ENCODE data around the gene RMC1. TPM values are rescaled to one million over a fixed set of nuclear protein-coding genes. Genes with fewer than 3 reads are reported as not detected.
A peak's percentile ranks its signal among the peaks of the same experiment; 100 is the strongest.

RMC1 gene
- total RNA-seq (10 to 100 TPM; 11.8 to 21.6 (median 17.4) TPM), polyA plus RNA-seq (10 to 100 TPM; 19.8 to 38.1 (median 27.9) TPM)

GRCh38 chr18:23503038-23503962 is at the start of gene RMC1:
Gene RMC1 (plus strand): TSS chr18:23503511. CDS start chr18:23503619, 108 bp downstream.
- Histone ChIP-seq H3K4me3 (peak within 1 kb of the TSS; percentile 66 to 100 (median 98)), H3K27ac (peak within 1 kb of the TSS; percentile 89 to 96 (median 94)), H3K9me3 (no peaks in the 10 kb centered on the region), H3K4me1 (peaks cover 0 to 29% (median 24%) of the 10 kb centered on the region in 4 donors), H3K27me3 (no peaks in the 10 kb centered on the region), H3K36me3 (peaks cover 0 to 6% (median 3%) of the 10 kb centered on the region in 4 donors)
- WGBS, 2 donors = 0% methylated on average over 110 of the region's 110 CpGs
- TF ChIP-seq CTCF (IDR thresholded peaks at IDR 0.05) = no peak
- peak; percentile 70 to 91 for TF ChIP-seq POLR2A (IDR thresholded peaks at IDR 0.05)
- TF ChIP-seq POLR2AphosphoS5 (IDR thresholded peaks at IDR 0.05) = peak; percentile 77 to 92 (median 82)
- peak; percentile 98 for DNase-seq
- intact Hi-C loops (cut with DNase I) = loop anchor here (2.0 to 10.0 kb wide), 5 partner anchors 50 to 366 kb away; partner anchors contain the start of genes CABLES1, NPC1 and RIOK3

DNA sequence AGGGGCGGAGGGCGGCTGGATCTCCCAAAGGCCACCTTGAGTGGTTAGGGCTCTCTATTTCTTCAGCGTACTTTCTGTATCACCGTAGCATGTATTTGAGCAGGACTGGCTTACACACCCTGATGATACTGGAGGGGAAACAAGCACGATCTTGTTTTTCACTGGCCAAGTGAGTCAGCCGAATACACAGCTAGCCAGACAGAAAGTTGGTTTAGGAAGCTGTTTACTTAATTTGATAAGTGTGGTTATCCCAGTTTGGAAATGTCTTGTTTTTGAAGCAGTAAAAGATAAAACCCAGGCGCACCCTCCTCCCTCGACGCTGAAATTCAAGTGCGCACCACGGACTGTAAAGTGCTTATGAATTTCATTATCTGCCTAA is 49.6 kb upstream of the RMC1 start:
- H3K27me3 ChIP-seq = no peaks in the 10 kb centered on the region
- H3K27ac ChIP-seq = peak overlapping the region; percentile 89 to 97 (median 93)
- DNase-seq = no peak
- TF ChIP-seq POLR2AphosphoS5 (IDR thresholded peaks at IDR 0.05) (peak in 1 of 4 donors; percentile 3), POLR2A (IDR thresholded peaks at IDR 0.05) (no peak), CTCF (IDR thresholded peaks at IDR 0.05) (no peak)
- H3K4me3 ChIP-seq = peak overlapping the region; percentile 75 to 96 (median 78)
- no peaks in the 10 kb centered on the region for H3K36me3 ChIP-seq
- 1 to 2% methylated on average over 11 of the region's 11 CpGs for WGBS, 2 donors
- H3K4me1 ChIP-seq = peaks cover 0 to 47% (median 41%) of the 10 kb centered on the region in 4 donors
- intact Hi-C loops (cut with DNase I) = loop anchor here (2.0 to 5.0 kb wide), 3 partner anchors 49 to 521 kb away; partner anchors contain the start of genes NPC1, RBBP8 and RMC1
- H3K9me3 ChIP-seq = no peaks in the 10 kb centered on the region

DNA sequence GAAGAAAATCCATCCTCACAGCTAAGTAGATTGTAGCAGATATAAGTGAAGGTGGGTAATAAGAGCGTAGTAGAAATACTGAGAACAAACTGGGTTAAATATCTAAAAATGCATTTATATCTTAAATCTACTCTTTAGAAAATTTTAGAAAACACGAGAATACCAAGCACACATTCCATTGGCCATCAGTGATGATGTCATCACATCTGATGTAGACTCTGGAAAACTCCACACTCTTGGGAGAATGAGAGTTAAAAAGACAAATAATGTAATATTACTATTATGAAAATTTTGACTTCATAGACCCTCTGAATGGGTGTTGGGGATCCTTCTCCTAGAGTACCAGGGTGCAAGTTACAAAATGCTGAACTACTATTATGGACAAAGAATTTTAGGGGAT is 46.5 kb upstream of the RMC1 start:
- intact Hi-C loops (cut with DNase I) = no loop called here
- no peak overlapping the region for H3K27ac ChIP-seq
- H3K36me3 ChIP-seq = no peaks in the 10 kb centered on the region
- H3K9me3 ChIP-seq = no peaks in the 10 kb centered on the region
- no peak for TF ChIP-seq CTCF (IDR thresholded peaks at IDR 0.05)
- TF ChIP-seq POLR2A (IDR thresholded peaks at IDR 0.05) = no peak
- no peak for TF ChIP-seq POLR2AphosphoS5 (IDR thresholded peaks at IDR 0.05)
- TF ChIP-seq EP300 (IDR thresholded peaks at IDR 0.05) = no peak
- no peaks in the 10 kb centered on the region for H3K27me3 ChIP-seq
- peaks cover 0 to 76% (median 63%) of the 10 kb centered on the region in 4 donors for H3K4me1 ChIP-seq
- DNase-seq = no peak
- H3K4me3 ChIP-seq = no peak overlapping the region
- WGBS, 2 donors = 95 to 97% methylated on average over 2 of the region's 2 CpGs

DNA sequence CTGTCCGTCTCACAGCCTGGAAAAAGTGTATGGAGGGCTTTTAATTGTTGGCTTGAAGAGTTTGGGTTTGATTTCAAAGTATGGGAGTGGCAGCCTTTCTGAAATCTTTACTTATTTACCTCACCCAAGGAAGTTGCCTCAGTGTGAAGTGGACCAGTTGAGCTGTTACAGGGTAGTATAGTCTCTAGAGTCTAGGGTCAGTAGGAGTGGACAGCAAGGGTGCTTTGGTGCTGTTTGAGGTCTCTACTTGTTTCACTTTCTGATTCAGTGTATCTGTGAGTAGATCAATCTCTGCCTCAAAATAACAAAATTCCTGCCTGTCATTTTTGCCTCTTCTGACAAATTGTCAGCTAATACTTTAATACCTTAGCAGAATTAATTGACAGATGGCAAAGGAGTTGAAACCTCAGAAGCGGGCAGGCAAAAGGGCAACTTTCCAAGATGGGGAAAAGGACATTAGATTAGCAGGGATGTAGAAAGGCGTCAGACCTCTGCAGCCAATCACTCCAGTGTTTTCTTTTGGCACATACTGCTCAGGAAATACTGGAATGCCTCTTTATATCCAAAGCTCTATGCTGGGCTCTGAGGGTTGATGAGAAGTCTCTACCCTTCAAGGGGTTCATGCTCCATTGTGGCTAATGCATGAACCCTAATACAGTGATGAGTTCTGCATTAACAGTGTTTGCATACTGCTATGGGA is 44.3 kb upstream of the RMC1 start:
- H3K36me3 ChIP-seq = peaks cover 5 to 19% (median 13%) of the 10 kb centered on the region in 4 donors
- no peaks in the 10 kb centered on the region for H3K9me3 ChIP-seq
- peaks cover 0 to 68% (median 59%) of the 10 kb centered on the region in 4 donors for H3K4me1 ChIP-seq
- H3K27me3 ChIP-seq = no peaks in the 10 kb centered on the region
- intact Hi-C loops (cut with DNase I) = no loop called here
- DNase-seq = no peak
- TF ChIP-seq POLR2AphosphoS5 (IDR thresholded peaks at IDR 0.05) (no peak), POLR2A (IDR thresholded peaks at IDR 0.05) (no peak), CTCF (IDR thresholded peaks at IDR 0.05) (no peak), EP300 (IDR thresholded peaks at IDR 0.05) (no peak)
- H3K27ac ChIP-seq = no peak overlapping the region
- H3K4me3 ChIP-seq = no peak overlapping the region
- WGBS, 2 donors = 84 to 90% methylated on average over 3 of the region's 3 CpGs

Data from sigmoid colon (tissue), 7 donors.